Heart left ventricle (tissue), 16 donors: Measurements from ENCODE around the gene BCL2. TPM values are rescaled to one million over a fixed set of nuclear protein-coding genes. Genes with fewer than 3 reads are reported as not detected.

Experiments used
- ATAC-seq, 4 donors: fragments of 200-7000 bp; cut with Tn5 transposase; one replicate each; pipeline ENCODE4 v1.9.1; 2020 to 2022; ENCODE audit warnings: moderate library complexity in 4 of 4, mild to moderate bottlenecking in 3 of 4, moderate number of reproducible peaks in 1 of 4
- DNase-seq, 5 donors: peaks; one replicate each; pipeline ENCODE4 v3.0.0-alpha.2; 2020
- H3K27ac ChIP-seq, 12 donors: fragments of 200-600 bp; sonication (generic) in 4 of 12; one replicate each; pipeline versions ENCODE4 v1.5.0 to v1.8.0; 2016 to 2022; ENCODE audit warnings: mild to moderate bottlenecking in 2 of 12
- H3K27me3 ChIP-seq, 9 donors: fragments of 200-600 bp; sonication (generic) in 2 of 9; one replicate each; pipeline versions ENCODE4 v1.5.1 to v1.8.0; 2016 to 2022; ENCODE audit warnings: mild to moderate bottlenecking in 3 of 9
- H3K36me3 ChIP-seq, 9 donors: fragments of 200-600 bp; sonication (generic) in 2 of 9; one replicate each; pipeline versions ENCODE4 v1.5.0 to v1.8.0; 2018 to 2022; ENCODE audit warnings: mild to moderate bottlenecking in 2 of 9
- H3K4me1 ChIP-seq, 12 donors: fragments of 200-600 bp; sonication (generic) in 4 of 12; one replicate each; pipeline versions ENCODE4 v1.5.0 to v1.8.0; 2016 to 2022; ENCODE audit warnings: mild to moderate bottlenecking in 3 of 12
- H3K4me3 ChIP-seq, 12 donors: fragments of 200-600 bp; sonication (generic) in 4 of 12; one replicate each; pipeline versions ENCODE4 v1.5.0 to v1.8.0; 2017 to 2022; ENCODE audit warnings: mild to moderate bottlenecking in 9 of 12, moderate library complexity in 4 of 12
- H3K9me3 ChIP-seq, 12 donors: fragments of 200-600 bp; sonication (generic) in 4 of 12; one replicate each; pipeline versions ENCODE4 v1.5.0 to v1.8.0; 2016 to 2022; ENCODE audit warnings: mild to moderate bottlenecking in 1 of 12
- CTCF ChIP-seq, 12 donors: fragments of 200-600 bp; sonication (generic) in 4 of 12; IDR thresholded peaks; one replicate each; pipeline versions ENCODE4 v1.5.0 to v1.8.0; 2018 to 2022; ENCODE audit warnings: antibody characterized with exemption in 12 of 12, mild to moderate bottlenecking in 5 of 12
- POLR2A ChIP-seq, 2 donors: fragments of 450-650 bp; IDR thresholded peaks; one replicate each; pipeline ENCODE4 v1.6.1; 2017; ENCODE audit warnings: antibody characterized with exemption in 2 of 2, mild to moderate bottlenecking in 2 of 2, moderate library complexity in 2 of 2
- WGBS, 4 donors: extraction: QIAGEN DNeasy Blood & Tissue Kit in 2 of 4; methylation state at CpG; one replicate each; pipeline versions ENCODE4 v1.1.5 to v1.1.7; 2013 to 2018; 5-methylcytosine and 5-hydroxymethylcytosine counted together
- intact Hi-C, 10 donors: fragments of 100-400 bp; cut with DNase I; formaldehyde crosslinking; loops; one replicate each; pipeline versions ENCODE4 v1.11.1 to v1.14.2; 2022
- polyA plus RNA-seq, 2 donors: library from polyadenylated mRNA; stranded (reverse); fragments of 200-250 nt; gene quantifications; one replicate each; pipeline ENCODE4 v1.2.3, GENCODE V29; 2013
- total RNA-seq, 9 donors: library from RNA; depleted of rRNA in 2 of 9; stranded (reverse); fragments of >200 nt in 2 of 9; fragmentation: NEBNext Ultra II Directional in 3 of 9; extraction: Animal tissue kit (Norgen Biotek cat#: 25700) in 3 of 9; gene quantifications; one replicate each; pipeline versions ENCODE4 v1.1.0 to v1.2.4, GENCODE V29; 2016 to 2023
- donor health status: ischemic (EF 13 %, LVEDD 7.1; RV severe dilation, severe dysfunction).
- donor health status: healthy with polysubstance abuse.
- donor health status: DM: no; HTN: yes; CAD: no.
- donor health status: DM: no; HTN: no; CAD: no.
- donor health status: ischemic (EF 25% LVEDD 6.9; RV normal size, moderate dysfunction).
- donor health status: ischemic (EF 25% LVEDD 5.7; RV mildly dilated, moderate dysfunction).
- donor health status: healthy.
- donor health status: DM: yes; HTN: yes; CAD: no.
- donor health status: ischemic (EF 35%, LVEDD 5.7; RV mildly dilated, moderate dysfunction).
- donor health status: nonischemic (EF 11% LVEDD 7.7; RV severe dilation, severe dysfunction).
- donor health status: DM: yes; HTN: yes; CAD: no.
- donor health status: PGD.
- donor health status: ischemic (EF 29% LVEDD 5.4; RV normal size, mild dysfunction).
- donor health status: nonischemic (EF 23%, LVEDD 6.1; RV moderate dilation, normal function).

The BCL2 gene
- total and polyA plus RNA-seq, 11 donors = 2.9 to 24.2 (median 8.9) TPM

- TF ChIP-seq POLR2A (IDR thresholded peaks at IDR 0.05) = no peak
- no peak for TF ChIP-seq CTCF (IDR thresholded peaks at IDR 0.05)
- H3K27me3 ChIP-seq = no peaks in the 10 kb centered on the region
- WGBS, 4 donors = 91 to 93% (median 92%) methylated on average over 5 of the region's 5 CpGs
- H3K4me1 ChIP-seq = peaks cover 0 to 19% (median 12%) of the 10 kb centered on the region in 12 donors
- H3K4me3 ChIP-seq = no peak overlapping the region
- ATAC-seq (no peak), DNase-seq (no peak)
- no peak overlapping the region for H3K27ac ChIP-seq
- H3K36me3 ChIP-seq = no peaks in the 10 kb centered on the region
- H3K9me3 ChIP-seq = no peaks in the 10 kb centered on the region
- intact Hi-C loops = no loop called here
Observed at GRCh38 chr18:63109022-63109421, 210.5 kb downstream of the BCL2 start.

- intact Hi-C loops = no loop called here
- H3K36me3 ChIP-seq = no peaks in the 10 kb centered on the region
- no peak overlapping the region for H3K4me3 ChIP-seq
- DNase-seq = no peak
- ATAC-seq = no peak
- H3K9me3 ChIP-seq = no peaks in the 10 kb centered on the region
- H3K27ac ChIP-seq = no peak overlapping the region
- no peak for TF ChIP-seq POLR2A (IDR thresholded peaks at IDR 0.05)
- TF ChIP-seq CTCF (IDR thresholded peaks at IDR 0.05) = no peak
- H3K4me1 ChIP-seq = peaks cover 0 to 18% (median 12%) of the 10 kb centered on the region in 12 donors
- WGBS, 4 donors = 89 to 95% (median 91%) methylated on average over 7 of the region's 7 CpGs
- no peaks in the 10 kb centered on the region for H3K27me3 ChIP-seq
Observed at GRCh38 chr18:63107931-63108330, 211.6 kb downstream of the BCL2 start.

GRCh38 chr18:63107171-63107845 lies 212.3 kb downstream of the BCL2 start:
- H3K4me3 ChIP-seq = no peak overlapping the region
- no peak for ATAC-seq
- H3K4me1 ChIP-seq = peaks cover 0 to 12% (median 8%) of the 10 kb centered on the region in 12 donors
- H3K27ac ChIP-seq = no peak overlapping the region
- no peak for DNase-seq
- WGBS, 4 donors = 64 to 71% (median 68%) methylated on average over 6 of the region's 6 CpGs
- intact Hi-C loops = no loop called here
- no peaks in the 10 kb centered on the region for H3K27me3 ChIP-seq
- no peak for TF ChIP-seq POLR2A (IDR thresholded peaks at IDR 0.05)
- no peak for TF ChIP-seq CTCF (IDR thresholded peaks at IDR 0.05)
- no peaks in the 10 kb centered on the region for H3K9me3 ChIP-seq
- H3K36me3 ChIP-seq = no peaks in the 10 kb centered on the region

- ATAC-seq (no peak), DNase-seq (no peak)
- Histone ChIP-seq H3K9me3 (no peaks in the 10 kb centered on the region), H3K27ac (no peak overlapping the region), H3K4me1 (peaks cover 0 to 6% (median 2%) of the 10 kb centered on the region in 12 donors), H3K27me3 (no peaks in the 10 kb centered on the region), H3K36me3 (no peaks in the 10 kb centered on the region), H3K4me3 (no peak overlapping the region)
- TF ChIP-seq POLR2A (IDR thresholded peaks at IDR 0.05) (no peak), CTCF (IDR thresholded peaks at IDR 0.05) (no peak)
- intact Hi-C loops = no loop called here
- 80 to 86% (median 83%) methylated on average over 3 of the region's 3 CpGs for WGBS, 4 donors
Observed at GRCh38 chr18:63106727-63107126, 212.8 kb downstream of the BCL2 start.
